GM18868 (cell line): ENCODE data around the gene HOXB8.

Experiments
- ATAC-seq: cut with Tn5 transposase; IDR thresholded peaks from one replicate; pipeline ENCODE4 v1.9.1; 2021; ENCODE audit warnings: mild to moderate bottlenecking, moderate library complexity; ENCODE audit not compliant: unreplicated experiment

HOXB8 gene

GRCh38 chr17:48615047-48615962, at the start of gene HOXB8:
HOXB8 (minus strand) TSS chr17:48615292; CDS start chr17:48614704, 588 bp downstream.
- no peak for ATAC-seq

- ATAC-seq: no peak
Observed at GRCh38 chr17:48663134-48663924, 48.2 kb upstream of the HOXB8 start.

GRCh38 chr17:48655913-48656312, 40.8 kb upstream of the HOXB8 start:
- ATAC-seq: no peak

GRCh38 chr17:48649741-48650140, 34.6 kb upstream of the HOXB8 start:
- ATAC-seq: no peak

- no peak for ATAC-seq
Observed at GRCh38 chr17:48647963-48648245, 32.8 kb upstream of the HOXB8 start.

- no peak for ATAC-seq
Observed at GRCh38 chr17:48647103-48647962, 32.2 kb upstream of the HOXB8 start.

- no peak for ATAC-seq
Observed at GRCh38 chr17:48646183-48647102, 31.4 kb upstream of the HOXB8 start.

- no peak for ATAC-seq
Observed at GRCh38 chr17:48645639-48646182, 30.6 kb upstream of the HOXB8 start.

- no peak for ATAC-seq
Observed at GRCh38 chr17:48644910-48645557, 29.9 kb upstream of the HOXB8 start.

- ATAC-seq: no peak
Observed at GRCh38 chr17:48644159-48644558, 29.1 kb upstream of the HOXB8 start.

GRCh38 chr17:48643697-48644012, 28.6 kb upstream of the HOXB8 start:
- no peak for ATAC-seq

GRCh38 chr17:48642843-48643696, 28.0 kb upstream of the HOXB8 start:
- ATAC-seq: no peak

- ATAC-seq: no peak
Observed at GRCh38 chr17:48642059-48642842, 27.2 kb upstream of the HOXB8 start.

- ATAC-seq: no peak
Observed at GRCh38 chr17:48641541-48642058, 26.5 kb upstream of the HOXB8 start.

- no peak for ATAC-seq
Observed at GRCh38 chr17:48640858-48641180, 25.7 kb upstream of the HOXB8 start.

- no peak for ATAC-seq
Observed at GRCh38 chr17:48639982-48640857, 25.1 kb upstream of the HOXB8 start.

GRCh38 chr17:48639136-48639535, 24.0 kb upstream of the HOXB8 start:
- no peak for ATAC-seq
